Suprapubic skin (tissue), 3 donors: ENCODE measurements around the gene LRCOL1.

ENCODE experiments used
- POLR2A ChIP-seq, 2 donors: fragments of 450-650 bp; IDR thresholded peaks; one replicate each; pipeline ENCODE4 v1.6.1; 2017; ENCODE audit warnings: antibody characterized with exemption in 2 of 2, mild to moderate bottlenecking in 2 of 2, moderate library complexity in 2 of 2
- TF ChIP-seq, protein P1 (sequence below), 2 donors: fragments of 200-600 bp in 1 of 2; fragments of 450-650 bp in 1 of 2; sonication (generic) in 1 of 2; IDR thresholded peaks; one replicate each; pipeline ENCODE4 v1.5.1; 2016 to 2019; ENCODE audit warnings: antibody characterized with exemption in 2 of 2, mild to moderate bottlenecking in 1 of 2, moderate library complexity in 1 of 2

GRCh38 chr12:132639956-132640520 is 29.7 kb upstream of the LRCOL1 start:
- TF ChIP-seq, protein P1, sequence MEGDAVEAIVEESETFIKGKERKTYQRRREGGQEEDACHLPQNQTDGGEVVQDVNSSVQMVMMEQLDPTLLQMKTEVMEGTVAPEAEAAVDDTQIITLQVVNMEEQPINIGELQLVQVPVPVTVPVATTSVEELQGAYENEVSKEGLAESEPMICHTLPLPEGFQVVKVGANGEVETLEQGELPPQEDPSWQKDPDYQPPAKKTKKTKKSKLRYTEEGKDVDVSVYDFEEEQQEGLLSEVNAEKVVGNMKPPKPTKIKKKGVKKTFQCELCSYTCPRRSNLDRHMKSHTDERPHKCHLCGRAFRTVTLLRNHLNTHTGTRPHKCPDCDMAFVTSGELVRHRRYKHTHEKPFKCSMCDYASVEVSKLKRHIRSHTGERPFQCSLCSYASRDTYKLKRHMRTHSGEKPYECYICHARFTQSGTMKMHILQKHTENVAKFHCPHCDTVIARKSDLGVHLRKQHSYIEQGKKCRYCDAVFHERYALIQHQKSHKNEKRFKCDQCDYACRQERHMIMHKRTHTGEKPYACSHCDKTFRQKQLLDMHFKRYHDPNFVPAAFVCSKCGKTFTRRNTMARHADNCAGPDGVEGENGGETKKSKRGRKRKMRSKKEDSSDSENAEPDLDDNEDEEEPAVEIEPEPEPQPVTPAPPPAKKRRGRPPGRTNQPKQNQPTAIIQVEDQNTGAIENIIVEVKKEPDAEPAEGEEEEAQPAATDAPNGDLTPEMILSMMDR (IDR thresholded peaks at IDR 0.05) = no peak
- no peak for TF ChIP-seq POLR2A (IDR thresholded peaks at IDR 0.05)
